GM23338 (cell line): ENCODE results near the gene TTC1.

Source experiments
- CREB1 ChIP-seq: fragments of 250-450 bp; sonication (Bioruptor Pico); IDR thresholded peaks from 2 replicates; pipeline ENCODE4 v1.5.0; 2020; ENCODE audit warnings: low read depth, mild to moderate bottlenecking, moderate library complexity
- EZH2 ChIP-seq: fragments of 200-600 bp; sonication (generic); IDR thresholded peaks from one replicate; pipeline ENCODE4 v1.8.0; 2017; ENCODE audit warnings: antibody characterized with exemption, mild to moderate bottlenecking, low read depth; ENCODE audit not compliant: unreplicated experiment
- EZH2phosphoT487 ChIP-seq: fragments of 200-600 bp; sonication (generic); IDR thresholded peaks from one replicate; pipeline ENCODE4 v1.8.1; 2018; ENCODE audit warnings: antibody characterized with exemption; ENCODE audit not compliant: unreplicated experiment
- NANOG ChIP-seq: IDR thresholded peaks from 2 replicates; pipeline ENCODE4 v1.6.1; 2016; ENCODE audit warnings: antibody characterized with exemption, borderline replicate concordance
- ZNF114 ChIP-seq: fragments of 250-450 bp; sonication (Bioruptor Pico); IDR thresholded peaks from 2 replicates; pipeline ENCODE4 v1.5.0; 2020; ENCODE audit warnings: mild to moderate bottlenecking, moderate library complexity
- TF ChIP-seq, protein P1 (sequence below), 2 experiments: fragments of 200-600 bp in 1 of 2; sonication (generic) in 1 of 2; conservative IDR thresholded peaks; 2 replicates each; pipeline versions ENCODE4 v1.5.1 to v1.6.1; 2016 to 2017; ENCODE audit warnings: antibody characterized with exemption in 2 of 2, low read depth in 2 of 2, mild to moderate bottlenecking in 2 of 2, moderate library complexity in 1 of 2
- TF ChIP-seq, protein P2 (sequence below): IDR thresholded peaks from 2 replicates; pipeline ENCODE4 v1.6.1; 2016; ENCODE audit warnings: antibody characterized with exemption

DNA sequence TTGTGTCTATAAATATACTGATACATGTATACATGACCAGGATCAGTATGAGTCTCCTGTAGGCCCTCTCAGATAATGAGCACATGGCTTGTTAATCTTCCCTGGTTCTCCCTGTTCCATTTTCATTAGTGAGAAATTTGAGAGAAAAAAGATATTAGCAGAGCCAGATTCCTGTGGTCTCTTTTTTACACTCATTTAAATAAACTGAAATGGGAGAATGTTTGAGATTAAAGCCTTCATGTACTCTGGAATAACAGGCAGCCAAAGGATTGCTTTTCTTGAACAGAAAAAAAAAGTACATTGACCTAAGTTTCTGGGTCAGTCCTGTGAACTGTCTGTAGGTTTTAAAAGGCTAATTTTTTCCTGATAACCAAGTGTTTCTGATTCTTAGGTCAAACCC lies 66.1 kb downstream of the TTC1 start:
- no peak for TF ChIP-seq EZH2
- TF ChIP-seq, protein P1, sequence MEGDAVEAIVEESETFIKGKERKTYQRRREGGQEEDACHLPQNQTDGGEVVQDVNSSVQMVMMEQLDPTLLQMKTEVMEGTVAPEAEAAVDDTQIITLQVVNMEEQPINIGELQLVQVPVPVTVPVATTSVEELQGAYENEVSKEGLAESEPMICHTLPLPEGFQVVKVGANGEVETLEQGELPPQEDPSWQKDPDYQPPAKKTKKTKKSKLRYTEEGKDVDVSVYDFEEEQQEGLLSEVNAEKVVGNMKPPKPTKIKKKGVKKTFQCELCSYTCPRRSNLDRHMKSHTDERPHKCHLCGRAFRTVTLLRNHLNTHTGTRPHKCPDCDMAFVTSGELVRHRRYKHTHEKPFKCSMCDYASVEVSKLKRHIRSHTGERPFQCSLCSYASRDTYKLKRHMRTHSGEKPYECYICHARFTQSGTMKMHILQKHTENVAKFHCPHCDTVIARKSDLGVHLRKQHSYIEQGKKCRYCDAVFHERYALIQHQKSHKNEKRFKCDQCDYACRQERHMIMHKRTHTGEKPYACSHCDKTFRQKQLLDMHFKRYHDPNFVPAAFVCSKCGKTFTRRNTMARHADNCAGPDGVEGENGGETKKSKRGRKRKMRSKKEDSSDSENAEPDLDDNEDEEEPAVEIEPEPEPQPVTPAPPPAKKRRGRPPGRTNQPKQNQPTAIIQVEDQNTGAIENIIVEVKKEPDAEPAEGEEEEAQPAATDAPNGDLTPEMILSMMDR (conservative IDR thresholded peaks at IDR 0.05; ENCODE audit: low read depth in 2 of 2), result no peak
- no peak for TF ChIP-seq ZNF114 (CRISPR knock-in tag)
- TF ChIP-seq EZH2phosphoT487, result no peak
- TF ChIP-seq CREB1 (CRISPR knock-in tag), result no peak
- TF ChIP-seq, protein P2, sequence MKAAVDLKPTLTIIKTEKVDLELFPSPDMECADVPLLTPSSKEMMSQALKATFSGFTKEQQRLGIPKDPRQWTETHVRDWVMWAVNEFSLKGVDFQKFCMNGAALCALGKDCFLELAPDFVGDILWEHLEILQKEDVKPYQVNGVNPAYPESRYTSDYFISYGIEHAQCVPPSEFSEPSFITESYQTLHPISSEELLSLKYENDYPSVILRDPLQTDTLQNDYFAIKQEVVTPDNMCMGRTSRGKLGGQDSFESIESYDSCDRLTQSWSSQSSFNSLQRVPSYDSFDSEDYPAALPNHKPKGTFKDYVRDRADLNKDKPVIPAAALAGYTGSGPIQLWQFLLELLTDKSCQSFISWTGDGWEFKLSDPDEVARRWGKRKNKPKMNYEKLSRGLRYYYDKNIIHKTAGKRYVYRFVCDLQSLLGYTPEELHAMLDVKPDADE, result no peak
- TF ChIP-seq NANOG, result no peak
